K562 (cell line): ENCODE results near the gene SEPHS2. TPM values are rescaled to one million over a fixed set of nuclear protein-coding genes. Genes with fewer than 3 reads are reported as not detected.
A peak's percentile ranks its signal among the peaks of the same experiment; 100 is the strongest.

Experiments used
- ATAC-seq: fragments of 200-7000 bp; cut with Tn5 transposase; 3 replicates; pipeline ENCODE4 v1.9.1; 2020; ENCODE audit warnings: moderate library complexity
- BruUV-seq: library from RNA; stranded (reverse); fragments of 400-500 nt; replicated peaks from 2 replicates; lab custom pipeline; 2021; lab: Mats Ljungman, UMichigan
- CTCF ChIA-PET: fragments of 300-600 bp; formaldehyde crosslinking; extraction: SDS; loops from one replicate; lab custom pipeline; 2021; ENCODE audit warnings: low intra/inter-chr PET ratio; lab: Yijun Ruan, JAX
- POLR2A ChIA-PET: fragments of 300-600, 350-650 bp; sonication (Branson Sonifier 250); formaldehyde crosslinking; extraction: SDS; loops from one replicate; lab custom pipeline; 2021; ENCODE audit warnings: antibody characterized with exemption, inconsistent platforms; lab: Yijun Ruan, JAX
- DNase-seq, 4 experiments: peaks; one replicate each; pipeline versions ENCODE4 v3.0.0 to v3.0.0-alpha.2; 2011 to 2018; ENCODE audit warnings: low spot score in 3 of 4, mixed read lengths in 3 of 4; ENCODE audit errors: extremely low read depth in 1 of 4
- FAIRE-seq: peaks from 2 replicates; lab custom pipeline; 2011; peaks lifted over from hg19 to GRCh38; lab: Jason Lieb, UNC
- H2AFZ ChIP-seq: 2 replicates; pipeline ENCODE4 v1.6.0; 2011; ENCODE audit warnings: low read depth, low read length, control low read depth, inconsistent platforms
- H3K27ac ChIP-seq: fragments of 200-600 bp; 3 replicates; pipeline ENCODE4 v1.8.0; 2011; ENCODE audit warnings: low read depth, mild to moderate bottlenecking, control low read depth, inconsistent platforms, low read length, moderate library complexity, mixed read lengths; ENCODE audit errors: extremely low read depth
- H3K27me3 ChIP-seq, 2 experiments: fragments of 300-600 bp in 1 of 2; 2 replicates in 1 of 2; 3 replicates in 1 of 2; pipeline versions ENCODE4 v1.6.0 to v1.8.0; 2011; ENCODE audit warnings: inconsistent platforms in 2 of 2, low read length in 2 of 2, mild to moderate bottlenecking in 1 of 2, mixed read lengths in 1 of 2, moderate library complexity in 1 of 2; ENCODE audit not compliant: control insufficient read depth in 2 of 2, insufficient read depth in 2 of 2
- H3K36me3 ChIP-seq: fragments of 300-600 bp; 3 replicates; pipeline ENCODE4 v1.8.0; 2011; ENCODE audit warnings: mild to moderate bottlenecking, low read length, inconsistent platforms; ENCODE audit not compliant: control insufficient read depth, insufficient read depth
- H3K4me1 ChIP-seq, 2 experiments: fragments of 200-600 bp in 1 of 2; replicated peaks in 1 of 2; 2 replicates in 1 of 2; 3 replicates in 1 of 2; pipeline versions ENCODE4 v1.5.1 to v1.8.0; 2011; ENCODE audit warnings: inconsistent platforms in 2 of 2, low read length in 2 of 2, mild to moderate bottlenecking in 1 of 2, mixed read lengths in 1 of 2, moderate library complexity in 1 of 2; ENCODE audit not compliant: control insufficient read depth in 2 of 2, insufficient read depth in 2 of 2
- H3K4me2 ChIP-seq: 2 replicates; pipeline ENCODE4 v1.6.1; 2011; ENCODE audit warnings: low read length, control low read depth, inconsistent platforms, mixed read lengths; ENCODE audit not compliant: insufficient read depth
- H3K4me3 ChIP-seq: fragments of 200-600 bp; sonication (generic), shearing (Covaris generic); 2 replicates; pipeline ENCODE4 v1.5.1; 2016; ENCODE audit warnings: control low read depth, inconsistent platforms
- H3K79me2 ChIP-seq: fragments of 200-600 bp; 3 replicates; pipeline ENCODE4 v1.8.0; 2011; ENCODE audit warnings: low read length, inconsistent platforms; ENCODE audit not compliant: control insufficient read depth, insufficient read depth
- H3K9ac ChIP-seq, 2 experiments: 2 replicates each; pipeline versions ENCODE4 v1.6.0 to v1.6.1; 2011; ENCODE audit warnings: low read depth in 2 of 2, low read length in 2 of 2, control low read depth in 1 of 2, inconsistent platforms in 1 of 2, mild to moderate bottlenecking in 1 of 2, mixed read lengths in 1 of 2; ENCODE audit not compliant: insufficient read depth in 1 of 2
- H3K9me1 ChIP-seq: one replicate; pipeline ENCODE4 v1.6.0; 2011; ENCODE audit warnings: inconsistent platforms, mild to moderate bottlenecking, low read length, moderate library complexity; ENCODE audit not compliant: control insufficient read depth, insufficient read depth
- H3K9me3 ChIP-seq: replicated peaks from 2 replicates; pipeline ENCODE4 v1.5.1; 2011; ENCODE audit warnings: low read depth, low read length, inconsistent platforms; ENCODE audit not compliant: control insufficient read depth, insufficient read depth
- H4K20me1 ChIP-seq: replicated peaks from 2 replicates; pipeline ENCODE4 v1.6.1; 2011; ENCODE audit warnings: low read length, inconsistent platforms, mixed read lengths; ENCODE audit not compliant: control insufficient read depth, insufficient read depth
- PML ChIP-seq: IDR thresholded peaks from 2 replicates; pipeline ENCODE4 v1.6.1; 2012; ENCODE audit warnings: low read length, inconsistent platforms
- ZNF280B ChIP-seq: fragments of 250-450 bp; sonication (Bioruptor Pico); IDR thresholded peaks from 2 replicates; pipeline ENCODE4 v1.5.1; 2021; ENCODE audit warnings: mild to moderate bottlenecking
- WGBS: fragments of 100-300 bp; shearing (Covaris generic); methylation state at CpG from one replicate; pipeline ENCODE4 v1.1.6; 2016; ENCODE audit warnings: low coverage, mixed read lengths; ENCODE audit not compliant: insufficient coverage; ENCODE audit errors: missing lambda C conversion rate; 5-methylcytosine and 5-hydroxymethylcytosine counted together
- in situ Hi-C: fragments of 300-500 bp; cut with MboI; formaldehyde crosslinking; loops from 4 replicates; pipeline ENCODE4 v1.15.0; 2018; ENCODE audit warnings: inconsistent platforms, mixed read lengths
- intact Hi-C: fragments of 100-400 bp; cut with micrococcal nuclease; formaldehyde crosslinking; loops from 2 replicates; pipeline ENCODE4 v1.14.2; 2022
- polyA plus RNA-seq, 8 experiments: library from polyadenylated mRNA; depleted of rRNA in 4 of 8; stranded (reverse) in 5 of 8; unstranded in 3 of 8; fragments of >200 nt; fragmentation: Nextera tagmentation in 2 of 8; fragmentation: Illumina TruSeq in 1 of 8; extraction: Ambion mirVana in 2 of 8; extraction: Trizol in 1 of 8; gene quantifications; 2 replicates each; pipeline versions ENCODE4 v1.2.1 to v1.2.3, GENCODE V29; 2011 to 2014; ENCODE audit warnings: inconsistent platforms in 1 of 8, missing spikeins in 1 of 8
- total RNA-seq, 7 experiments: library from RNA; depleted of rRNA in 6 of 7; stranded (reverse); fragments of >200 nt in 6 of 7; fragmentation: Illumina TruSeq in 2 of 7; extraction: Trizol in 2 of 7; gene quantifications; 2 replicates each; pipeline versions ENCODE4 v1.2.1 to v1.2.3, GENCODE V29; 2011 to 2021; ENCODE audit warnings: low replicate concordance in 1 of 7

Gene SEPHS2
- total and polyA plus RNA-seq, 9 of the 15 experiments (the other 6 are each of a cell fraction or from before 2014, with no cell fraction given): 20.9 to 90.6 (median 43.4) TPM

- Histone ChIP-seq H3K4me2 (peak overlapping the region; percentile 73), H4K20me1 (no peaks in the 10 kb centered on the region), H3K4me1 (peaks cover 25 to 59% of the 10 kb centered on the region in 2 experiments), H3K9ac (peak overlapping the region; percentile 74 to 89; a peak in 3 of 4 replicates), H3K36me3 (peaks cover 21% of the 10 kb centered on the region; the same call in 2 of the 3 replicates), H3K79me2 (peaks cover 10% of the 10 kb centered on the region), H2AFZ (peak overlapping the region; percentile 92; the same call in 1 of the 2 replicates), H3K27me3 (no peaks in the 10 kb centered on the region), H3K4me3 (peak overlapping the region; percentile 44), H3K9me3 (no peaks in the 10 kb centered on the region), H3K9me1 (no peaks in the 10 kb centered on the region), H3K27ac (peak overlapping the region; percentile 74; the same call in 1 of the 3 replicates)
- TF ChIP-seq ZNF280B (CRISPR knock-in tag): no peak
- 0 out of 2 replicates have a peak, but pooled peaks have one; percentile 27 for TF ChIP-seq PML
- ATAC-seq: no peak
- in situ Hi-C loops (loop anchor here (10.0 kb wide), 1 partner anchor 205 kb away; the partner anchor contains the start of genes BOLA2B, SLX1A and SULT1A3), intact Hi-C loops (no loop called here)
- BruUV-seq: no TSS peak
- 56% methylated on average over 11 of the region's 12 CpGs for WGBS
- ChIA-PET CTCF (no interaction called here), POLR2A (interaction anchor here (0.6 to 1.0 kb wide), 5 partner anchors 17 to 758 kb away, joined by 3 read pairs; no protein-coding TSS in a partner anchor)
- FAIRE-seq: no peak
- no peak for DNase-seq
Measured at GRCh38 chr16:30399435-30400186, 46.1 kb downstream of the SEPHS2 start.
